WERI-Rb-1 (cell line): ENCODE results near the gene ADAMTS8.

Experiments used
- DNase-seq: peaks from one replicate; pipeline ENCODE4 v3.0.0-alpha.2; 2020
- H3K27ac ChIP-seq: fragments of 250-450 bp; sonication (Bioruptor Pico); 2 replicates; pipeline ENCODE4 v1.5.1; 2020; ENCODE audit warnings: mild to moderate bottlenecking, moderate library complexity
- H3K27me3 ChIP-seq: fragments of 250-450 bp; sonication (Bioruptor Pico); 2 replicates; pipeline ENCODE4 v1.5.1; 2021; ENCODE audit warnings: mild to moderate bottlenecking, low read depth, moderate library complexity; ENCODE audit not compliant: insufficient read depth, severe bottlenecking
- H3K36me3 ChIP-seq: fragments of 250-450 bp; sonication (Bioruptor Pico); 2 replicates; pipeline ENCODE4 v1.5.1; 2020; ENCODE audit warnings: mild to moderate bottlenecking, moderate library complexity
- H3K4me3 ChIP-seq: 2 replicates; pipeline ENCODE4 v1.5.1; 2011; ENCODE audit warnings: low read depth, mild to moderate bottlenecking, control low read depth, low read length
- H3K9me3 ChIP-seq: fragments of 250-450 bp; sonication (Bioruptor Pico); 2 replicates; pipeline ENCODE4 v1.5.1; 2021; ENCODE audit warnings: mild to moderate bottlenecking, moderate library complexity; ENCODE audit not compliant: severe bottlenecking
- CTCF ChIP-seq: IDR thresholded peaks from 2 replicates; pipeline ENCODE4 v1.5.1; 2011; ENCODE audit warnings: low read depth, mild to moderate bottlenecking, control low read depth, inconsistent platforms, low read length

Gene ADAMTS8

GRCh38 chr11:130416530-130416882, 11.9 kb downstream of the ADAMTS8 start:
- H3K4me3 ChIP-seq = no peak overlapping the region
- no peaks in the 10 kb centered on the region for H3K36me3 ChIP-seq
- no peak for DNase-seq
- no peak for TF ChIP-seq CTCF
- H3K27ac ChIP-seq = no peak overlapping the region
- H3K9me3 ChIP-seq = no peaks in the 10 kb centered on the region
- no peaks in the 10 kb centered on the region for H3K27me3 ChIP-seq

GRCh38 chr11:130415731-130416529, 12.5 kb downstream of the ADAMTS8 start:
- Histone ChIP-seq H3K9me3 (no peaks in the 10 kb centered on the region), H3K27me3 (no peaks in the 10 kb centered on the region), H3K4me3 (no peak overlapping the region), H3K36me3 (no peaks in the 10 kb centered on the region), H3K27ac (no peak overlapping the region)
- DNase-seq = no peak
- TF ChIP-seq CTCF = no peak

GRCh38 chr11:130414107-130415080, 14.0 kb downstream of the ADAMTS8 start:
- Histone ChIP-seq H3K36me3 (no peaks in the 10 kb centered on the region), H3K27ac (no peak overlapping the region), H3K4me3 (no peak overlapping the region), H3K9me3 (no peaks in the 10 kb centered on the region), H3K27me3 (no peaks in the 10 kb centered on the region)
- no peak for DNase-seq
- no peak for TF ChIP-seq CTCF

- no peak for DNase-seq
- Histone ChIP-seq H3K36me3 (no peaks in the 10 kb centered on the region), H3K27ac (no peak overlapping the region), H3K9me3 (no peaks in the 10 kb centered on the region), H3K4me3 (no peak overlapping the region), H3K27me3 (no peaks in the 10 kb centered on the region)
- TF ChIP-seq CTCF = no peak
These were observed 14.9 kb downstream of the ADAMTS8 start for GRCh38 chr11:130413405-130414106.

GRCh38 chr11:130411223-130411622, 17.2 kb downstream of the ADAMTS8 start:
- H3K9me3 ChIP-seq = no peaks in the 10 kb centered on the region
- no peaks in the 10 kb centered on the region for H3K36me3 ChIP-seq
- no peaks in the 10 kb centered on the region for H3K27me3 ChIP-seq
- no peak for TF ChIP-seq CTCF
- no peak overlapping the region for H3K4me3 ChIP-seq
- no peak for DNase-seq
- H3K27ac ChIP-seq = no peak overlapping the region
